ENCODE measurements around the gene POLR2M.

The POLR2M gene

DNA sequence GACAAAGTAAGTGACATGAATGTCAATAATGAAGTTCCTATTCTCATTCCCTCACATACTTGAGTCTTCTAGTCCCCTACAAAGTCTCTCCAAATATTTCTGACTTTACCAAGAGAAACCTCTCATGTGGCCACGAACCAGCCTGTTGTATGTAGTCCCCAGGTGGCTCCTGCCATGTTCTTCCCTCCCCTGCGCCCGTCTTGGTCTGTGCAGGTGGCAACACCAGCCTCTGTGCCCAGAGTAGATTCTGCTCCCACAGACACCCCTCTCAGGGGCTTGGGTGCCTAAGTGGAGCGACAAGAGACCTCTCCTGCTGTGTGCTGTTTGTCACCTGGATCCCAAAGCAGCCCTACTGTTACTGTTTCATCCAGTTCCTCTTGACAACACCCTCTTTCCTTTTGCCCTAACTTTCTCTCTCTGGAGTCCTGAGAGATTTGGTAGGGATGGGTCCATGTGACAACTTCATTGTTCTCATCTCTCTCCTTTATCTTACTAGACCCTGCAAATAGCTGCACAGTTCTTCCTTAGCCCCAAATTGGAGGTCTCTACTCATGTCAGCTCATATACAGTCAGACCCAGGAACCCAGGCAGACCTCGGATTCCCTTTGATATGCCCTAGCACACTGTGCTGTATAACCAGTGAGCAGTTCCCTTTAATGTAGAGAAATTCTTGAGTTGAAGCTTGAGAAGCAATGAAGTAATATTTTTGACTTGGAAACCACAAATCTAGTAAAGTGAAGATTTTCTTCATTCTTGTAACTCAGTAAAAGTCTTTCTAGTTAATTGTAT lies 56.9 kb downstream of the POLR2M start:
- Mint-ChIP-seq H3K4me3 (no peak overlapping the region), H3K4me1 (peaks cover 0 to 6% of the 10 kb centered on the region in 2 donors), H3K36me3 (no peaks in the 10 kb centered on the region), H3K9me3 (no peaks in the 10 kb centered on the region), H3K27me3 (peaks cover 0 to 4% of the 10 kb centered on the region in 2 donors), H3K27ac (no peak overlapping the region)
- DNase-seq (no peak), ATAC-seq (replicated peaks) (no peak)

All from stimulated activated naive B cell treated with anti-CD40 and anti-IgM and Interleukin-4, amounts not matched to agents 10 μg/mL and 1 μg/mL and 100 μg/mL, for 72 hours (primary cell).